ENCODE measurements around the gene ZNF48. TPM values are rescaled to one million over a fixed set of nuclear protein-coding genes. Genes with fewer than 3 reads are reported as not detected.

The ZNF48 gene
- total RNA-seq, 1 donor from 2014 or later: 40.4 TPM

DNA sequence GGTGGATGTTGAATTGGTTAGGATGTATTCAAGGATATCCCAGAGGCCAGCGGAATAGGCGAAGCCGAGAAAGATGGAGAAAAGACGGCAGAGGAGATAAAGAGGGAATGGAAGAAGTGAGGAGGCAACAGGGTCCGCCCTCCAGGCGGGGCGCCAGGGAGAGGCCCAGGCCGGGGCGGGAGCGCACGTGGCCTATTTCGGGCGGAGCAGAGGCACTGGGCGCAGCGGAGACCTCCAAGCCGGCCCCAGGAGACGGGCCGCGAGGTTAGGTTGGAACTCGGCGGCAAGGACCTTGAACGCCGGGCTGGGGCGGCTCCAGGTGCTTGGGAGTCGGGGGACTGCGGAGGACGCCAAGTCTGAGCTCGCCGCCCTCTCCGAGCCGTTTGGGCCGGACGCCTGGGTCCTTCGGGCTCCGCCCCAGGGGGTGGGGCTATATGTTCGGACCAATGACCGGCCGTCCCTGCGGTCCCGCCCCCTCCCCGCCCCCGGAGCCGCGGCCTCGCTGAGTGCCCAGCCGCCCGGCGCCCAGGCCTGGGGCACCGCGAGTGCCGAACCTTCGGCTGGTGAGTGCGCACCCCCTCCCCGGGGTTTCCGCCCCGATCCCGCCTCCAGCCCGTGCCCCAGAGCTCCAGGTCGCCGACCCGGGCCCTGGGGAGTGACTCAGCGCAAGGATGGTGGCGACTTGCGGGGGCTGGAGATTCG lies 12.0 kb downstream of the ZNF48 start, which contains the start of gene ZNF771:
Gene ZNF771, plus strand, starts transcription at position 505 of the 702 bp plus-strand sequence. CDS start 448 bp downstream, outside the sequence.
- peaks cover 12% of the 10 kb centered on the region for H3K36me3 Mint-ChIP-seq (ENCODE audit: low read depth, unreplicated experiment)
- TF ChIP-seq, protein P1, sequence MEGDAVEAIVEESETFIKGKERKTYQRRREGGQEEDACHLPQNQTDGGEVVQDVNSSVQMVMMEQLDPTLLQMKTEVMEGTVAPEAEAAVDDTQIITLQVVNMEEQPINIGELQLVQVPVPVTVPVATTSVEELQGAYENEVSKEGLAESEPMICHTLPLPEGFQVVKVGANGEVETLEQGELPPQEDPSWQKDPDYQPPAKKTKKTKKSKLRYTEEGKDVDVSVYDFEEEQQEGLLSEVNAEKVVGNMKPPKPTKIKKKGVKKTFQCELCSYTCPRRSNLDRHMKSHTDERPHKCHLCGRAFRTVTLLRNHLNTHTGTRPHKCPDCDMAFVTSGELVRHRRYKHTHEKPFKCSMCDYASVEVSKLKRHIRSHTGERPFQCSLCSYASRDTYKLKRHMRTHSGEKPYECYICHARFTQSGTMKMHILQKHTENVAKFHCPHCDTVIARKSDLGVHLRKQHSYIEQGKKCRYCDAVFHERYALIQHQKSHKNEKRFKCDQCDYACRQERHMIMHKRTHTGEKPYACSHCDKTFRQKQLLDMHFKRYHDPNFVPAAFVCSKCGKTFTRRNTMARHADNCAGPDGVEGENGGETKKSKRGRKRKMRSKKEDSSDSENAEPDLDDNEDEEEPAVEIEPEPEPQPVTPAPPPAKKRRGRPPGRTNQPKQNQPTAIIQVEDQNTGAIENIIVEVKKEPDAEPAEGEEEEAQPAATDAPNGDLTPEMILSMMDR (IDR thresholded peaks at IDR 0.05; ENCODE audit: unreplicated experiment): no peak
- peaks cover 34% of the 10 kb centered on the region for H3K4me1 Mint-ChIP-seq (ENCODE audit: unreplicated experiment)
- DNase-seq (ENCODE audit: low spot score): peak; percentile 84
- H3K27ac Mint-ChIP-seq (ENCODE audit: unreplicated experiment): peak within 1 kb of the TSS; percentile 32
- peak within 1 kb of the TSS; percentile 92 for H3K4me3 Mint-ChIP-seq (ENCODE audit: unreplicated experiment)
- H3K9me3 Mint-ChIP-seq (ENCODE audit: unreplicated experiment): no peaks in the 10 kb centered on the region
- H3K27me3 Mint-ChIP-seq (ENCODE audit: unreplicated experiment): peaks cover 4% of the 10 kb centered on the region

DNA sequence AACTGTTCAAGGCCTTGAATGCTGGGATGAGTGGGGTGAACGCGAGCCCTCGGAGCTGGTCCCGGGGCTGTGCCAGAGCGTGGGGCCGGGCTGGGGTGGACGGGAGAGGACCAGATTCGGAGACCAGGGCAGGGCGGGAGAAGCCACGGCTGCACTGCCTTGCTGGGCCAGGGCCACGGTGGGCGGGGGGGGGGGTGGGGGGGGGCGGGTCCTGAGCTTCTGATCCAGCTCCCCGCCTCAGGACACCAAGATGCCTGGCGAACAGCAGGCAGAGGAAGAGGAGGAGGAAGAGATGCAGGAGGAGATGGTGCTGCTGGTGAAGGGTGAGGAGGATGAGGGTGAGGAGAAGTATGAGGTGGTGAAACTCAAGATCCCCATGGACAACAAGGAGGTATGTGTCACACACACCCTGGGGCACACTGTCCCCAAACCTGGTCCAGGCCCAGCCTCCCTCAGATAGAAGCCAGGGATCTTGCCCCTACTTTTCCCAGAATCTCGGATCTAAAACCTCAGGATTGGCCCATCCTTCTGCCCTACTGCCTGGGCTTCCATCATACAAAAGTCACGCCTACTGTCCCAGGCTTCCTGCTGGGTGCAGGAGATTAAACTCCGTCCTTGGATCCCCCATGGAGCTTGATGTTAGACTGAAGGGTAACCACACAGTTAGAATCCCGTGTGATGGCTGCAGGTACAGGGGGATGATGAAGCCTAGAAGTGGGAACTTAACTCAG lies 12.7 kb downstream of the ZNF48 start:
- Mint-ChIP-seq H3K27me3 (ENCODE audit: unreplicated experiment) (peaks cover 4% of the 10 kb centered on the region), H3K4me3 (ENCODE audit: unreplicated experiment) (peak overlapping the region; percentile 89), H3K4me1 (ENCODE audit: unreplicated experiment) (peaks cover 34% of the 10 kb centered on the region), H3K27ac (ENCODE audit: unreplicated experiment) (peak overlapping the region; percentile 16), H3K36me3 (ENCODE audit: low read depth, unreplicated experiment) (peaks cover 13% of the 10 kb centered on the region), H3K9me3 (ENCODE audit: unreplicated experiment) (no peaks in the 10 kb centered on the region)
- TF ChIP-seq, protein P1 (IDR thresholded peaks at IDR 0.05; ENCODE audit: unreplicated experiment): no peak
- DNase-seq (ENCODE audit: low spot score): no peak

DNA sequence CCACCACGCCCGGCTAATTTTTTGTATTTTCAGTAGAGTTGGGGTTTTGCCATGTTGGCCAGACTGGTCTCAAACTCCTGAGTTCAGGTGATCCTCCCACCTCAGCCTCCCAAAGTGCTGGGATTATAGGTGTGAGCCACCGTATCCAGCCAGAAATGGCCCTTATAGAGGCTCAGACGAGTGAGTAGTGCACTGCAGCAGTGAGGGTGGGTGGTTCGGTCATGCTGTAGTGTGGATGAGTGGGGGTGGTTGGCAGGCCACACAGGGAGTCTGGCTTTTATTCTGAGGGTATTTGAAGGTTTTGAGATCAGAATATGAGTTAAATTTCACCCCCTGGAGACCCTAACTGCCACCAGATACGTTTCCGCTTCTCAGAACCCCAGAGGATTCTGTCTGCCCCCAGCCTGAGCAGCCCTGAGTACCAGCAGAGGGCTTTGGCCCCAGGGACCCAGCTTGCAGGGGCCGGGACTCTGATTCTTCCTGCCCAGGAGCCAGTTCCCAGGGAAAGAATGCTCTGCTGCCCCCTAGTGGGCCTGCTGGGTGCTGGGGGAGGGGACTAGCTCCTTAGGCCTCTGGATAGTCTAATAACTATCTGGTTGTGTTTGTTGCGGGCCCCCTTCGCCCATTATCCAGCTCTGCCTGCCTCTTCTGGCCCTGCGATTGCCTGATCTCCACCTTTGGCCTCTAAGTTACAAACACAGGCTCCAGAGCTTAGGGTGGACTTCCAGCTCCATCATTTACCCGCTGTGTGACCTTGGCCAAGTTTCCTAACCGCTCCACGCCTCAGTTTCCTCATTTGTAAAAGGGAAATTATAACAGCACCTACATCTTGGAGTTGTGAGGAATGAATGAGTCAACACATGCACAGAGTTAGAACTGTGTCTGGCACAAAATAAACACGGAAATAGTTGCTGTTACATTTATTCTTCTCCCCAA lies 14.2 kb downstream of the ZNF48 start:
- Mint-ChIP-seq H3K36me3 (ENCODE audit: low read depth, unreplicated experiment) (peaks cover 19% of the 10 kb centered on the region), H3K9me3 (ENCODE audit: unreplicated experiment) (no peaks in the 10 kb centered on the region), H3K27me3 (ENCODE audit: unreplicated experiment) (peaks cover 1% of the 10 kb centered on the region), H3K27ac (ENCODE audit: unreplicated experiment) (peak overlapping the region; percentile 89), H3K4me3 (ENCODE audit: unreplicated experiment) (peak overlapping the region; percentile 80), H3K4me1 (ENCODE audit: unreplicated experiment) (peaks cover 34% of the 10 kb centered on the region)
- DNase-seq (ENCODE audit: low spot score): peak; percentile 99
- TF ChIP-seq, protein P1 (IDR thresholded peaks at IDR 0.05; ENCODE audit: unreplicated experiment): peak; percentile 80

DNA sequence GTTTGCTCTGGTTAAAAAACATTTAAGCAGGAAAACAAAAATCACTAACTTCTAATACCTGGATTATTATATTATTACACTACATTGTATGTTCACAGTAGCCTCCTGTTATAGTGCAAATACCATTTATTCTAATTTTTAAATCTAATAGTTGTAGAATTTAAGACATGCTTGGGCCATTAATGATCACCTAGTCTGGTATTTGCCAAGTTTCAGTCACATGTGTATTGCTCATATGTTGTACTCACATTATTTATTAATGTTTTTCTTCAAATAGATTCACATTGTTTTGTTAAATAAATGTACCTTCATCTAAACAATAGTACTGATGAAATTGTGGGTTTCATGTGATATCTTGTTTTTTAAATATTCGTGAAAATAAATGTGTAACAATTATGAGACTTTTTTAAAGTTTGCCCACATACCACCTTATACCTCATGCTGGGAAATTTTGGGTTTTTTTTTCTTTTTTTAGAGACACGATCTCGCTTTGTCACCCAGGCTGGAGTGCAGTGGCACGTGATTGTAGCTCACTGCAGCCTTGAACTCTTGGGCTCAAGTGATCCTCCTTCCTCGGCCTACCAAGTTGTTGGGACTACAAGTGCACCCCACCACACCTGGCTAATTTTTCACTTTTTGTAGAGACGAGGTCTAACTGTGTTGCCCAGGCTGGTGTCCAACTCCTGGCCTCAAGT lies 18.0 kb downstream of the ZNF48 start:
- no peak overlapping the region for H3K27ac Mint-ChIP-seq (ENCODE audit: unreplicated experiment)
- no peaks in the 10 kb centered on the region for H3K9me3 Mint-ChIP-seq (ENCODE audit: unreplicated experiment)
- peaks cover 32% of the 10 kb centered on the region for H3K4me1 Mint-ChIP-seq (ENCODE audit: unreplicated experiment)
- peaks cover 25% of the 10 kb centered on the region for H3K36me3 Mint-ChIP-seq (ENCODE audit: low read depth, unreplicated experiment)
- H3K27me3 Mint-ChIP-seq (ENCODE audit: unreplicated experiment): peaks cover 5% of the 10 kb centered on the region
- no peak overlapping the region for H3K4me3 Mint-ChIP-seq (ENCODE audit: unreplicated experiment)
- TF ChIP-seq, protein P1 (IDR thresholded peaks at IDR 0.05; ENCODE audit: unreplicated experiment): no peak
- no peak for DNase-seq (ENCODE audit: low spot score)
